Measurements from ENCODE around the gene FAM222A.

- no peak for TF ChIP-seq CTCF (IDR thresholded peaks at IDR 0.05)
- no peak for TF ChIP-seq POLR2A (IDR thresholded peaks at IDR 0.05)
These were observed 16.9 kb upstream of the FAM222A start for GRCh38 chr12:109696485-109697269.

All from gastroesophageal sphincter (tissue), 3 donors.